HG02943 (cell line): ENCODE results near the gene RHBDD3.

ENCODE experiments used
- ATAC-seq: cut with Tn5 transposase; IDR thresholded peaks from one replicate; pipeline ENCODE4 v1.9.1; 2021; ENCODE audit warnings: mild to moderate bottlenecking, low read depth, moderate library complexity; ENCODE audit not compliant: unreplicated experiment

The RHBDD3 gene

DNA sequence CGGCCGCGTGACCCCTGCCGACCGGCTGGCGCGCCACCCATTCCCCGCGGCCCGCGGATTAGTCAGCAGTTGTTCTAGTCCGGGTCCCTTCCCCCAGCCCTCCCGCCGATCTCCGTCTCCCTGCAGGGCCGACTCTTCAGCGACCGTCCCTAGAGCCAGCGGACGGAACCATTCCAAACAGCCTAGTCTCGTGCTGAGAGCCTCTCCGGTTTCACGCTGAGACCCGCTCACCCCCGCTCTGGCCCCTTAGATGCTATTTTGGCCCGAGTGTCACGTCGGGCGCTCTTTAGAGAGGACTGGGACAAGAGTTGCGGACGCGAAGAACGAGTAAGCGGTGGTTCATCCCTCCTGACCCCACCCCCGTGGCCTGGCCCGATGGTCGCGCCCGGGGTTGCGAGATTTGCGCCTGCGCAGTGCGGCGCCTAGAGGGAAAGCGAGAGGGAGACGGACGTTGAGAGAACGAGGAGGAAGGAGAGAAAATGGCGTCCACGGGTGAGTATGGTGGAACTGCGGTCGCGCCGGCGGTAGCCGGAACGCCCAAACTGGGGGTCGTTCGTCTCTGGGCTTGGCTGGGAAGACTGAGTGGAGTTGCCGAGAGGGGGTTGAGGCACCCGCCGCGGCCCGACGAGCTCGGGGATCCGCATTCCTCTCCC, at the start of gene RHBDD3, which contains the start of gene EWSR1:
Gene RHBDD3, minus strand, starts transcription at position 124 of the 653 bp plus-strand sequence. CDS start 2,355 bp downstream, outside the sequence.
Gene EWSR1, plus strand, starts transcription at position 411 of the 653 bp plus-strand sequence. Its CDS starts 69 bp downstream, at position 480.
- peak; percentile 80 for ATAC-seq

DNA sequence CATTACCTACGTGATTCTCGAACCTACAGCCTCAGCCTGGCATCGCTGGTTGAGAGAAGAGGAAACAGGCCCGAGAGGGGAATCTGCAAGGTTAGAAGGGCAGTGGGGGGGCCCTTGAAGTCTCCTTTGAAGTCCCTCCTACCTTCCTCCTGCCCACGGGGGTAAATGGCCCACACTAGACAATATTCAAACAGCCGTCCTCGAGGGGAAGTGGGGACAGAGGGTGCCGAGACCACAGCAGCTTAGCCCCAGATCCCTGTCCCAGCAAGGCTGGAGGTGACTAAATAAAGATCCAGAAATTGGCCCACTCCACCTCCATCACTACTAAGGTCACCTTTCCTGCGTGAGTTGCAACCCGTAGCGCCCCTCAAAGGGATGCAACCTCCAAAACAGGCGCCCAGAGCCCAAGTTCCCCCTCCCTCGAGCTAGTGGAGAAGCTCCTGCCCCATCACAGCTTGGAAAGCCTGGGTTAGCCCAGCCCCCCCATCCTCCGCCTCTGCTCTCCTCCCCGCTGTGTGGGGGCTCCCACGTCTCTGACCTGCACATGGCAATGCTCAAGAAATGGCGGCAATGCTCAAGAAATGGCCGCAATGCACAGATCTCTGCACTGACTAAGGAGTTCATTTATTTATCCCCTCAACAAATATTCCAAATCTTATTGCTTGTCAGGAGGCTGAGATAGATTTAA, 48.5 kb upstream of the RHBDD3 start:
- ATAC-seq, result no peak

DNA sequence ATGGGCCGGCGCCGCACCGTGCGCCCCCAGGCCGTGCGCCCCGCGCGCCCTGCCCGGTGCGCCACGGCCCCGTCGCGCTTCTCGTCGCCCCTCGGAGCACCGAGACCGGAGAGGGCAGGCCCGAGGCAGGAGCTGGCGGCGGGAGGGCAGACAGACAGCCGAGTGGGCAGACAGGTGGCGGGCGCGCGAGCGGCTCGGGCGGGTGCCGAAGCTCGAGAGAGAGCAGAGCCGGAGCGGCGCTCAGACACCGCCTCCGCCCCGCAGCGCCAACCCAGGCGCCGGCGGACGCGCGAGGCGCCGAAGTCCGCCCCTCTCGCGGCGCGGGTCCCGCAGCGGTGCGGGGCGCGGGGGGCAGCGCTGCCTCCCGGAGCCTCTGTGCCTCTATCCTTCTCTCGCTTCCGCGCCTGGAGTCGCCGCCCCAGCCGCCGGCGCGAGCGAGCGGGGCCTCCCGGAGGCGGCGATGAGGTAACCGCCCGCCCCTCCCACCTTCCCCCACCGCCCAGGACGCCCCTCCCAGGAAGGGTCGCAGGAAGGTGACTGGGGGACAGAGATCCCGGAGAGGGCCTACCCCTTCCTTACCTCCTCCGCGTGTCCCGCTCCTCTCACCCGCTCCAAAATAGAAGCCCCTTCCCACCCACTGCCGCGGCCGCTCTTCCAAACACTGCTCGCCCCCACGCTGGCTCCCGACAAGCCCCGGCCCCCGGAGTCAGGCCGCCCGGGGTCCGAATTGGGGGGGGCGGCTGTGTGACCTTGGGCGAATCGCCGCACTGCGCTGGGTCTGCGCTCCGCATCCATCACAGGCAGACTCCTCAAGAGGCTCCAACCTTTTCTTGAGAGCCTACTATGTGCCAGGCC, 47.7 kb upstream of the RHBDD3 start, which contains the start of gene RASL10A:
Gene RASL10A, minus strand, starts transcription at position 412 of the 855 bp plus-strand sequence. CDS start 451 bp downstream, outside the sequence.
- no peak for ATAC-seq

DNA sequence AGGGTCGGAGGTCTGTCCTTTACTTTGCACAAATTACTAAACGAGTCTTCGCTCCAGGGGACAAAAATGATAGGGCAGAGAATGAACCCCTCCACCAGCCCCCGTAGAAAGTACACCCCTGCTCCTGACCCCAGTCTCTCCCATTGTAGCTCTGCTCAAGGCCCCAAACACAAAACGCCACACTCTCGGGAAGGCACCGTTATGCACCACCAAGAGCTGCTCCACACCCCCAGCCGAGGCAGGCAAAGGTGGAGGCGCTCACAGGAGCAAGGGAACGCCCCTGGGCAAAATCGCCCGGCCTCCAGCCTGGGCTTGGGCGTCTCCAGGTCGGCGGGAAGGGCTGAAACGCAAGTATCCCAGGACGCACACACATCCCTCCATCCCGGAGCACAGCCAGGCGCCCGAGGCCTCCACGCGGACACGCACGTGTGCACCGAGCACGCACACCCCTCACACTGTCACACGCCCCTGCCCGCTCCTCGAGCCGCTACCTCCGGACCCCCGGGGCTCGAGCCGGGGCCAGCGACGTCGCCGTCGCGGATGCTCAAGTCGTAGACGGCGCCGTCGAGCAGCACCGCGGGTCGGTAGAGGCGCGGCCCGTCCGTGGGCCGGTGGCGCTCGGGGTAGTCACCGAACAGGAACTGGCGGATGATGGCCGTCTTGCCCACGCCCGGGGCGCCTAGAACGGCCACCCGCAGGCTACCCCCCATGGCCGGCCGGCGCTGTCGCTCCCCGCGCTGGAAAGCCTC, 46.9 kb upstream of the RHBDD3 start:
- no peak for ATAC-seq

DNA sequence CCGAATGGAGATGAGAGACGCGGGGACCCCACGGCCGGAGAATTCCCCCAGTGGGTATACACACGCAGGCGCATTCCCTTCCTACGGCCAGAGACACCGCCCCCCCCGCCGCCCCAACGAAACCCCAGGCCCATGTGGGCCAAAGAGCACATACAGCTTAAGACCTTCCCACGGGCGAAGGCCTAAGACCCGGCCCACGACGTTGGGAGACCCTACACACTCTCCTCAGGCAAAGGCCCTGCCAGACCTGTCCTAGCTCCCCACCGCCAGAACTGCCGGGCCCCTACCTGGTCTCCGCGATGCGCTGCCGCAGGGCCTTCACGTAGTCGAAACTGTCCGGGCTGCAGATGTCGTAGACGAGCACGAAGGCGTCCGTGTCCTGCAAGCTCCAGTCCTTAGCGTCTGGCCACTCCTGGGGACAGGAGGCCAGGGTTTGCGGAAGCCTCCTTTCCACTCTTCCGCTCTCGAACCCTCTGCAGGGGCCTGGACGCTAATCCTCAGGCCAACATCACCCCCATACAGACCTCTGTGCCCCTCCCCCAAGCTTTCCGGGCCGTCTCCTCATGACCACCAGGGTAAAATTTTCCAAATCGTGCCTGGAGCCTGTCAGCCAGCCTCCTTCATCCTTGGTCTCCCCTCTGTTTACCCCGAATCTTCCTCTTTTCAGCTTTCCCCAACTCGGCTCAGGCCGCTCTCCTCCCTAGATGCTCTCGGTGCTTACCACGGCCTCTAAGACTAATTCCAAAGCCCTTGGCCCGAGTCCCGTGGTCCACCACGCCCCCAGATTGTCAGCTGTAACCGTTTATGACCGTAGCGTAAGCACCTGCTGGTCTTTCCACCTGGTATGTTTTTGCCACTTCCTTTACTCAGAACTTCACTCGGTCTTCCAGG, 46.0 kb upstream of the RHBDD3 start:
- ATAC-seq, result no peak

DNA sequence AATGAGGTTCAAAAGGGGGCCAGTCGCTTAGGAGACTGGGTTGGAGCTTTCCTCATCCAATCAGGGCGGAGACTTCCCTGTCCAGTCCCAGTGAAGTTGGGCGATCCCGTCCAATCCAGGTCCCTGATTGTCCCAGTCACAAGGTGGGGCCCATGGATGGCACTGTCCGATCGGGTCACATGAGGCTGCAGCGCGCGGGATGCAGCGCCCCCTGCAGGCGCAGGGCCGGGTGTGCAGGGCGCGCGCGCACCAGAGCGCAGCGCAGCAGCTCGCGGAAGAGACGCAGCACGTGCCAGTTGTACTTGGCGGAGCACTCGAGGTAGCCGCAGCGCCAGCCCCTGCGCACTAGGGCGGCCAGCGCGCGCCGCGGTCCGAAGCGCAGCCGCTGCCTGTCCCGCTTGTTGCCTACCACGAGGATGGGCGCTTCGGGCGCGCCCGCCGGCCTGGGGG, 45.4 kb upstream of the RHBDD3 start:
- ATAC-seq, result no peak

DNA sequence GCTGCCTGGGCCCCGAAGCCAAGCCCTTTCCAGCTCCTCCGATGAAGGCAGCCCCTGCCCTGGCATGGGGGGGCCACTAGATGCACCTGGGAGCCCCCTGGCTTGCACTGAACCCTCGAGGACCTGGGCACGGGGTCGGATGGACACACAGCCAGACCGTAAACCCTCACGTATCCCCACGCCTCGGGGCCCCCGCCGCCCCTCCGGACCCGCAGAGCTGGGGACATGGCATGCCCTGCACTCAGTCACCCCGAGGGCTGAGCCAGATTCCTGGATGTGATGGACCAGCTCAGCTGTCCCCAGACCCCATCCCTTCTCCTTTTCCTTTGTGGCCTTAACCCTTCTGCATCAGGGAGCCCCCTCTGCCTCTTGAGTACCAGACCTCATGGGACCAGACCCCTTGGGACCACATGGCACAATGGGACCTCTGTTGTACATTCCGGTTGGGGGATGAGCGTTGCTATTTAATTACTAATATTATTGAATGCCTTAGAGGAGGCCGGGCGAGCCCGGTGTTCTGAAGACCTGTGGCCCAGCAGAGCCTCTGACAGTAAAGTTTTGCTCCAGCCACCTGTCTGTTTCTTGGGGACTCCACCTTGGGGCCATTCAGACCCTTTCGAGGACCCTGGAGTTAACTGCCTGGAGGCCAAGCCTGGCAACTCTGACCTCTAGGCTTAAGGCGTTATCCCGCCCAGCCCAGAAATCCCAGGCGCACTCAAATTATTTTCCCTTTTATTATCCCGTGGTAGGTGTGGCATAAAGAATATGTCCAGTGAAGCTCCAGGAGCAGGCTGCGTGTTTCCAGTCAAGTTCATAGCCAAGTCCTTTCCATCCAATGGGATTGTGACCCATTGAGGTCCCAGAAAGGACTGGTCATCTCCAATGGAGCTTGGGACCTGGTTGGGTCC, 44.7 kb upstream of the RHBDD3 start:
- no peak for ATAC-seq

DNA sequence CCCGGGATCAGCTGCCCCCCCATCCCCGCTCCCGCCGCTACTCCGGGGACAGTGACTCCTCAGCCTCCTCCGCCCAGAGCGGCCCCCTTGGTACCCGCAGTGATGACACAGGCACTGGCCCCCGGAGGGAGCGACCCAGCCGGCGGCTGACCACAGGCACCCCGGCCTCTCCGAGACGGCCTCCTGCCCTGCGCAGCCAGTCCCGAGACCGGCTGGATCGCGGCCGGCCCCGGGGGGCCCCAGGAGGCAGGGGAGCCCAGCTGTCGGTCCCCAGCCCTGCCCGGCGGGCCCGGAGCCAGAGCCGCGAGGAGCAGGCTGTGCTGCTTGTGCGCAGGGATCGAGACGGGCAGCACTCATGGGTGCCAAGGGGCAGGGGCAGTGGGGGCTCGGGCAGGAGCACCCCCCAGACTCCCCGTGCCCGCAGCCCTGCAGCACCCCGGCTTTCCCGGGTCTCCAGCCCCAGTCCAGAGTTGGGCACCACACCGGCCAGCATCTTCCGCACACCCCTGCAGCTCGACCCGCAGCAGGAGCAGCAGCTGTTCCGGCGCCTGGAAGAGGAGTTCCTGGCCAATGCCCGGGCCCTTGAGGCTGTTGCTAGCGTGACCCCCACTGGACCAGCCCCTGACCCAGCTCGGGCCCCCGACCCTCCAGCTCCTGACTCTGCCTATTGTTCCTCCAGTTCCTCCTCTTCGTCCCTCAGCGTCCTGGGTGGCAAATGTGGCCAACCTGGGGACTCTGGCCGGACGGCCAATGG, 43.9 kb upstream of the RHBDD3 start:
- no peak for ATAC-seq

DNA sequence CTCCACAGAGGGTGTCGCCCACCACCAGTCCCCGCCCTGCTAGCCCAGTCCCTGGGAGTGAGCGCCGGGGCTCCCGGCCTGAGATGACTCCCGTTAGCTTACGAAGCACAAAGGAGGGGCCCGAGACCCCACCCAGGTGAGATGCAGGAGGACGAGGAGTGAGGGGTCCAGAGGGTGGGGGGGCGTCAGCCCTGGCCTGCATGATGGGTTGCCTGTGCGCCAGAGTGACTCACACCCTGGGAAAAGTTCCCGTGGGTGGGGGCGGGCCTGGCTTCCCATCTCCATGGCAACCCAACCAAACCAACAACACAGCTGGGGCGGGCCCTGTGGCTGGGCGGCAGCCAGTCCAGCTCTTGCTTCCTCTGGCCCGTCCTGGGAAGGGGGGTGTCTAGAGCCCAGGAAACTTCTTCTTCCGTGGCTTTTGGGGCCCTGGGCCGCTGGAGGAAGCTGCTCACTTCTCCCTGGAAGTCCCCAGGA, 43.1 kb upstream of the RHBDD3 start:
- no peak for ATAC-seq

DNA sequence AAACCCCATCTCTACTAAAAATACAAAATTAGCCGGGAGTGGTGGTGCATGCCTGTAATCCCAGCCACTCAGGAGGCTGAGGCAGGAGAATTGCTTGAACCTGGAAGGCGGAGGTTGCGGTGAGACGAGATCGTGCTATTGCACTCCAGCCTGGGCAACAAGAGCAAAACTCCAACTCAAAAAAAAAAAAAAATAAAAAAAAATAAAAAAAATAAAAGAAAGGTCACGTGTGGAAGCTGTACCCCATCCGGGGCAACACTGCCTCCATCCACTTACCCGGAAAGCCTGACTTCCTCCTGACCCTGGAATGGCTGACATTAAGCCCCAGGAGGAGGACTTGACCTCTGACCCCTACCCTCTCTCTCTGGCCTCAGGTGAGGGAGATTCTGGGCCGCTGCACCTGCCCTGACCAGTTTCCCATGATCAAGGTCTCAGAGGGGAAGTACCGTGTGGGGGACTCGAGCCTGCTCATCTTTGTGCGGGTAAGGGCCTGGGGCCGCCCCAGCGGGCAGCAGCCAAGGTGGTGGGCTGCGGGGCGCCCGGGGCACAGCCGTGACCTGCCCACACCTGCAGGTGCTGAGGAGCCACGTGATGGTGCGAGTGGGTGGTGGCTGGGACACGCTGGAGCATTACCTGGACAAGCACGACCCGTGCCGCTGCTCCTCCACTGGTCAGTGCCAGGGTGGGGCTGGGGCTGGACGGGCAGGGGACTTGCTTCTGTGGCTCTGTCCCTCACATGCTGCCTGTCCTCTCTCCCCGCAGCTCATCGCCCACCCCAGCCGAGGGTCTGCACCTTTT, 42.5 kb upstream of the RHBDD3 start:
- no peak for ATAC-seq

DNA sequence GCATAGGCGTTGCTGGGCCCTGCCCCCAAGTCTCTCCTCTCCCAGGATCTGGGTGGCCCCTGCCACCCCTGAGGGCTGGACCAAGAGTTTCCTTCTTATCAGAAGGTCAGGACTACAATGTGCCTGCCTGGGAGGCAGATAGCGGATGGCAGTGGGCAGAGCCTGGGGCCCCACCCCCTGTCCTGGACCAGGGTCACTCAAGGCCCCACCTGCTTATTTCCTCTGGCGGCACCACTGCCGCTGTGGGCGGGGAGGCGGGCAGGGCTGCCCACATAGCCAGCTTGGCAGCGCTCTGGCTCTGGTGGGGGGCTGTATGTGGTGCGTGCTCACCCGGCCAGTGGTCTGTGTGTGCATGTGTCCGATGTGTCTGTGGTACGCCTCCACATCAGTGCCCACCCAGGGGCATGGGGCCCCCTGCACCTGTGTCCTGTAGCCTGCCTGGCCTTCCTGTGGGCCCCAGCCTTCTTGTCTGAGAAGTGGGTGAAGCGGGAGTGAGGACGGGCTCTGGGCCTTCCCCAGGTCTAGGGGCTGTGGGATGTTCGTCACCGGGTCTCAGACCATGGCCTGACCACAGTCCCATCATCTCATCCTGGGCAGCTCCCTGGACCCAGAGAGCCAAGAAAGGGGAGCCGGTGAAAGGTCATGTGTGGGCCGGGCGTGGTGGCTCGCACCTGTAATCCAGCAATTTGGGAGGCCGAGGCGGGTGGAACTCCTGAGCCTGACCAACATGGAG, 41.7 kb upstream of the RHBDD3 start:
- ATAC-seq, result no peak

DNA sequence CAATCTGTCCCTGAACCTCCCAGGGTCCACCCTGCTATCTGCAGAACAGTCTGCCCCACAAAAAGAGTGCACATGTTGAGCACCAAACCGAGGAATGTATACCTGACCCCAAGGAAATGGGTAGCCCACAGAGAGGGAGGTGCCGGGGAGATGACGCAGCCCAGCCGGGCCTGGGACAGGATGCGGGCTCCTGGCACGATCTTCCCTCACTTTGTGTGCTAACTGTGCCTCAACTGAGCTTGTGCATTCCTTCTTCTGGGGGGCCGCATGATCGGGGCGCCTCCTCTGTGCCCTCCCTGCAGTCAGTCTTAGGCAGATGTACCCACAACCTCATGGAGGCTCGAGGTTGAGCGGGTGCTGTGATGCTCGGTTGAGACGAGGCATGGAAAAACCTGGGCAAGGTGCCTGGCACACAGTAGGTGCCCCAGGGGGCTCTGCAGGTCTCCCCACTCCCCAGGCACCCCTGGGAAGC, 41.0 kb upstream of the RHBDD3 start:
- ATAC-seq, result no peak

DNA sequence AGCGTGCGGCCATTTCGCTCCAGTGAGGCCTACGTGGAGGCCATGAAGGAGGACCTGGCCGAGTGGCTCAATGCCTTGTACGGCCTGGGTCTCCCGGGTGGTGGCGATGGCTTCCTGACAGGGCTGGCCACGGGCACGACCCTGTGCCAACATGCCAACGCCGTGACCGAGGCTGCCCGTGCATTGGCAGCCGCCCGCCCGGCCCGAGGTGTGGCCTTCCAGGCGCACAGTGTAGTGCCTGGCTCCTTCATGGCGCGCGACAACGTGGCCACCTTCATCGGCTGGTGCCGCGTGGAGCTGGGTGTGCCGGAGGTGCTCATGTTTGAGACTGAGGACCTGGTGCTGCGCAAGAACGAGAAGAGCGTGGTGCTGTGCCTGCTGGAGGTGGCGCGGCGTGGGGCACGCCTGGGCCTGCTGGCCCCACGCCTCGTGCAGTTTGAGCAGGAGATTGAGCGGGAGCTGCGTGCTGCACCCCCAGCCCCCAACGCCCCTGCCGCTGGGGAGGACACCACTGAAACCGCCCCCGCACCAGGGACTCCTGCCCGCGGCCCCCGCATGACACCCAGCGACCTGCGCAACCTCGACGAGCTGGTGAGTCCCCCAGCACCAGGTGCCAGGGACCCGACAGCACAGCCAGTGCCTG, 40.5 kb upstream of the RHBDD3 start:
- no peak for ATAC-seq

DNA sequence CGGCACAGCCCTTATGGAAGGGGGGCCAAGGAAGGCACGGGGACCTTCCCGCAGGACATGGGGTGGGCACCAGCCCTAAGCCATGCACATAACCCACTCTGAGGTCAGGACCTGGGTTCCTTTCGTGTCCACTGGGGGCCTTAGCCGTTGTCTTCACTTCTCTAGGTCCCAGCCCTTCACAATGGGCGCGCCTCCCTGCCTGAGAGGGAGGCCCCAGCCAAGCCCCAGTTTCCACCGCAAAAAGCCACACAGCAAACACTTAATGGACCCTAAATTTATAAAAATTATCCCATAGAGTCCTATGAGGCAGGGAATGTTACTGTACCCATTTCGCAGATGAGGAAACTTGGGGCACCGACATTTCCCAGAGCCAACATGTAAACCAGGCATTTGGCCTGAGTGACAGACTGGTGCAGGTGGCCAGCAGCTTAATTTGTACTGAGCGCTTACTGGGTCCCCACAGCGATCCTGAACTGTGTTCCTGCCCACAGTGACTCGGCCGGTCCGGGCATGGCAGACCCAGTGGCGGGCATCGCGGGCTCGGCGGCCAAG, 39.9 kb upstream of the RHBDD3 start:
- no peak for ATAC-seq
